CD14-positive monocyte (primary cell): ENCODE data around the gene ZNF300. TPM values are rescaled to one million over a fixed set of nuclear protein-coding genes. Genes with fewer than 3 reads are reported as not detected.
A peak's percentile ranks its signal among the peaks of the same experiment; 100 is the strongest.

Experiments
- DNase-seq, 3 donors: peaks; one replicate each; pipeline ENCODE4 v3.0.0-alpha.2; 2011 to 2022
- H2AFZ ChIP-seq: 2 replicates; pipeline ENCODE4 v1.6.0; 2012; ENCODE audit warnings: mild to moderate bottlenecking, low read depth, low read length, inconsistent platforms; ENCODE audit not compliant: insufficient read depth, poor library complexity, severe bottlenecking
- H3K27ac ChIP-seq, 2 donors: 1 replicate in 1 of 2; 2 replicates in 1 of 2; pipeline ENCODE4 v1.5.1; 2012 to 2013; ENCODE audit warnings: low read length in 2 of 2, control low read depth in 1 of 2, inconsistent platforms in 1 of 2, low read depth in 1 of 2, mild to moderate bottlenecking in 1 of 2
- H3K27me3 ChIP-seq, 2 donors: one replicate each; pipeline versions ENCODE4 v1.6.0 to v1.6.1; 2011 to 2013; ENCODE audit warnings: low read length in 2 of 2; ENCODE audit not compliant: control insufficient read depth in 2 of 2, insufficient read depth in 2 of 2
- H3K36me3 ChIP-seq, 2 donors: replicated peaks in 1 of 2; 1 replicate in 1 of 2; 2 replicates in 1 of 2; pipeline versions ENCODE4 v1.5.1 to v1.6.1; 2012 to 2013; ENCODE audit warnings: low read length in 2 of 2, control low read depth in 1 of 2, inconsistent platforms in 1 of 2, mild to moderate bottlenecking in 1 of 2; ENCODE audit not compliant: insufficient read depth in 2 of 2, control insufficient read depth in 1 of 2
- H3K4me1 ChIP-seq, 2 donors: 1 replicate in 1 of 2; 2 replicates in 1 of 2; pipeline versions ENCODE4 v1.5.1 to v1.6.1; 2012 to 2013; ENCODE audit warnings: low read length in 2 of 2, control low read depth in 1 of 2, inconsistent platforms in 1 of 2, mild to moderate bottlenecking in 1 of 2, moderate library complexity in 1 of 2; ENCODE audit not compliant: insufficient read depth in 2 of 2, control insufficient read depth in 1 of 2
- H3K4me2 ChIP-seq: replicated peaks from 2 replicates; pipeline ENCODE3; 2012; ENCODE audit warnings: low read length, moderate library complexity, mild to moderate bottlenecking; ENCODE audit not compliant: poor library complexity, severe bottlenecking; ENCODE audit errors: extremely low read depth
- H3K4me3 ChIP-seq, 3 experiments: fragments of 200-600 bp in 1 of 3; sonication (generic) in 1 of 3; replicated peaks in 1 of 3; 1 replicate in 2 of 3; 2 replicates in 1 of 3; pipeline ENCODE4 v1.5.1; 2011 to 2013; ENCODE audit warnings: low read length in 3 of 3, mild to moderate bottlenecking in 3 of 3, control low read depth in 2 of 3, low read depth in 2 of 3, inconsistent platforms in 1 of 3, moderate library complexity in 1 of 3
- H3K79me2 ChIP-seq: 2 replicates; pipeline ENCODE4 v1.6.0; 2012; ENCODE audit warnings: mild to moderate bottlenecking, control low read depth, inconsistent platforms, low read length, moderate library complexity; ENCODE audit not compliant: insufficient read depth
- H3K9ac ChIP-seq: 2 replicates; pipeline ENCODE4 v1.6.0; 2017; ENCODE audit warnings: low read length, mild to moderate bottlenecking; ENCODE audit not compliant: insufficient read depth, poor library complexity, severe bottlenecking
- H3K9me3 ChIP-seq, 2 donors: replicated peaks in 1 of 2; 1 replicate in 1 of 2; 2 replicates in 1 of 2; pipeline versions ENCODE4 v1.5.1 to v1.6.1; 2012 to 2013; ENCODE audit warnings: low read length in 2 of 2, control low read depth in 1 of 2; ENCODE audit not compliant: control insufficient read depth in 1 of 2, insufficient read depth in 1 of 2
- H4K20me1 ChIP-seq: 2 replicates; pipeline ENCODE4 v1.6.0; 2012; ENCODE audit warnings: mild to moderate bottlenecking, low read length, control low read depth, moderate library complexity; ENCODE audit not compliant: insufficient read depth
- H3K27ac Mint-ChIP-seq, 7 donors: one replicate each; pipeline ENCODE4 v1.8.0; 2020; ENCODE audit warnings: mild to moderate bottlenecking in 7 of 7, mixed read lengths in 7 of 7, moderate library complexity in 6 of 7, inconsistent platforms in 2 of 7
- H3K27me3 Mint-ChIP-seq, 3 donors: one replicate each; pipeline ENCODE4 v1.8.0; 2021 to 2022; ENCODE audit warnings: low read depth in 3 of 3, mild to moderate bottlenecking in 3 of 3, mixed read lengths in 3 of 3, moderate library complexity in 3 of 3, inconsistent platforms in 1 of 3
- H3K36me3 Mint-ChIP-seq, 2 donors: one replicate each; pipeline ENCODE4 v1.8.0; 2020; ENCODE audit warnings: mixed read lengths in 2 of 2, inconsistent platforms in 1 of 2, mild to moderate bottlenecking in 1 of 2
- H3K4me1 Mint-ChIP-seq: one replicate; pipeline ENCODE4 v1.8.0; 2020; ENCODE audit warnings: mild to moderate bottlenecking, mixed read lengths
- H3K4me3 Mint-ChIP-seq, 2 donors: one replicate each; pipeline ENCODE4 v1.8.0; 2020; ENCODE audit warnings: mild to moderate bottlenecking in 2 of 2, mixed read lengths in 2 of 2, moderate library complexity in 1 of 2
- H3K9me3 Mint-ChIP-seq, 7 donors: one replicate each; pipeline ENCODE4 v1.8.0; 2020 to 2022; ENCODE audit warnings: mixed read lengths in 7 of 7, mild to moderate bottlenecking in 6 of 7, moderate library complexity in 6 of 7, inconsistent platforms in 2 of 7
- CTCF ChIP-seq: fragments of 200-600 bp; IDR thresholded peaks from one replicate; pipeline ENCODE4 v1.8.0; 2022; ENCODE audit warnings: antibody characterized with exemption, mild to moderate bottlenecking
- WGBS: methylation state at CpG from one replicate; pipeline ENCODE4 v1.1.5; 2013; ENCODE audit warnings: missing lambda C conversion rate; ENCODE audit not compliant: insufficient coverage; 5-methylcytosine and 5-hydroxymethylcytosine counted together
- intact Hi-C, 2 donors: fragments of 100-400 bp; cut with micrococcal nuclease; formaldehyde crosslinking; loops; one replicate each; pipeline versions ENCODE4 v1.15.0 to v1.15.1; 2023
- polyA plus RNA-seq, 3 donors: library from polyadenylated mRNA; depleted of rRNA in 1 of 3; unstranded in 2 of 3; stranded (reverse) in 1 of 3; fragments of 300-500 nt in 2 of 3; fragments of >200 nt in 1 of 3; fragmentation: Illumina TruSeq in 2 of 3; gene quantifications; 1 replicate in 2 of 3; 2 replicates in 1 of 3; pipeline ENCODE4 v1.2.3, GENCODE V29; 2012 to 2021

The ZNF300 gene
- polyA plus RNA-seq, 3 donors: 0.26 to 1.1 (median 0.52) TPM

- intact Hi-C loops: no loop called here
- no peak overlapping the region for H3K4me3 ChIP-seq
- Mint-ChIP-seq H3K27ac (no peak overlapping the region), H3K36me3 (no peaks in the 10 kb centered on the region), H3K27me3 (peaks cover 0 to 6% (median 0%) of the 10 kb centered on the region in 3 donors), H3K4me1 (peaks cover 16% of the 10 kb centered on the region), H3K4me3 (no peak overlapping the region), H3K9me3 (peaks cover 2 to 11% (median 5%) of the 10 kb centered on the region in 7 donors)
- no peaks in the 10 kb centered on the region for H3K36me3 ChIP-seq
- H3K27me3 ChIP-seq: no peaks in the 10 kb centered on the region
- H3K79me2 ChIP-seq: no peaks in the 10 kb centered on the region
- peaks cover 0 to 3% of the 10 kb centered on the region in 2 donors for H3K9me3 ChIP-seq
- peaks cover 9 to 11% of the 10 kb centered on the region in 2 donors for H3K4me1 ChIP-seq
- no peak overlapping the region for H3K27ac ChIP-seq
- no peak for DNase-seq
- TF ChIP-seq CTCF: no peak
- 89% methylated on average over 3 of the region's 4 CpGs for WGBS
- H3K4me2 ChIP-seq: no peak overlapping the region
- no peak overlapping the region for H2AFZ ChIP-seq
- H3K9ac ChIP-seq: no peak overlapping the region
- H4K20me1 ChIP-seq: no peaks in the 10 kb centered on the region
Observed at GRCh38 chr5:150848271-150848670, 56.5 kb downstream of the ZNF300 start.

- H3K9me3 ChIP-seq: peaks cover 0 to 3% of the 10 kb centered on the region in 2 donors
- H3K36me3 Mint-ChIP-seq: no peaks in the 10 kb centered on the region
- no peaks in the 10 kb centered on the region for H3K36me3 ChIP-seq
- peak overlapping the region in 1 of 2 donors; percentile 77 for H3K4me3 Mint-ChIP-seq
- H3K79me2 ChIP-seq: no peaks in the 10 kb centered on the region
- no peak overlapping the region for H3K27ac Mint-ChIP-seq
- intact Hi-C loops: loop anchor here (2.0 kb wide), 2 partner anchors 283 to 287 kb away; no protein-coding TSS in a partner anchor
- H3K4me1 Mint-ChIP-seq: peaks cover 15% of the 10 kb centered on the region
- peaks cover 0 to 6% (median 0%) of the 10 kb centered on the region in 3 donors for H3K27me3 Mint-ChIP-seq
- no peak for DNase-seq
- peak overlapping the region; percentile 68 for H3K4me2 ChIP-seq
- H3K9ac ChIP-seq: no peak overlapping the region
- peaks cover 2 to 11% (median 5%) of the 10 kb centered on the region in 7 donors for H3K9me3 Mint-ChIP-seq
- H4K20me1 ChIP-seq: no peaks in the 10 kb centered on the region
- 59% methylated on average over 5 of the region's 5 CpGs for WGBS
- H3K4me3 ChIP-seq: no peak overlapping the region
- TF ChIP-seq CTCF: peak; percentile 42
- peaks cover 8 to 11% of the 10 kb centered on the region in 2 donors for H3K4me1 ChIP-seq
- no peak overlapping the region for H3K27ac ChIP-seq
- H2AFZ ChIP-seq: peak overlapping the region; percentile 61
- no peaks in the 10 kb centered on the region for H3K27me3 ChIP-seq
Observed at GRCh38 chr5:150847334-150847695, 57.5 kb downstream of the ZNF300 start.
